Neural cell (in vitro differentiated cells): ENCODE results near the gene ASPA.

ENCODE experiments used
- EZH2 ChIP-seq: fragments of 200-600, 300-800 bp; shearing (Covaris generic), sonication (generic); IDR thresholded peaks from 2 replicates; pipeline ENCODE4 v1.6.1; 2014; ENCODE audit warnings: antibody characterized with exemption, low read length, borderline replicate concordance, mild to moderate bottlenecking; ENCODE audit not compliant: insufficient read depth, poor library complexity, severe bottlenecking
- MXI1 ChIP-seq: fragments of 450-650 bp; conservative IDR thresholded peaks from 2 replicates; pipeline ENCODE4 v1.6.1; 2014; ENCODE audit warnings: antibody characterized with exemption, mild to moderate bottlenecking; ENCODE audit not compliant: poor library complexity, severe bottlenecking
- POLR2AphosphoS5 ChIP-seq: IDR thresholded peaks from 2 replicates; pipeline ENCODE4 v1.6.1; 2012
- REST ChIP-seq: IDR thresholded peaks from 2 replicates; pipeline ENCODE4 v1.6.1; 2012; ENCODE audit warnings: borderline replicate concordance
- SMC3 ChIP-seq: fragments of 450-650 bp; conservative IDR thresholded peaks from 2 replicates; pipeline ENCODE4 v1.6.1; 2014; ENCODE audit warnings: antibody characterized with exemption, mild to moderate bottlenecking, moderate library complexity; ENCODE audit not compliant: poor library complexity
- TAF1 ChIP-seq: IDR thresholded peaks from 2 replicates; pipeline ENCODE4 v1.6.1; 2012; ENCODE audit warnings: low read depth
- TF ChIP-seq, protein P1 (sequence below): fragments of 450-650 bp; IDR thresholded peaks from 2 replicates; pipeline ENCODE4 v1.5.1; 2014; ENCODE audit warnings: antibody characterized with exemption, mild to moderate bottlenecking, moderate library complexity; ENCODE audit not compliant: poor library complexity, severe bottlenecking

DNA sequence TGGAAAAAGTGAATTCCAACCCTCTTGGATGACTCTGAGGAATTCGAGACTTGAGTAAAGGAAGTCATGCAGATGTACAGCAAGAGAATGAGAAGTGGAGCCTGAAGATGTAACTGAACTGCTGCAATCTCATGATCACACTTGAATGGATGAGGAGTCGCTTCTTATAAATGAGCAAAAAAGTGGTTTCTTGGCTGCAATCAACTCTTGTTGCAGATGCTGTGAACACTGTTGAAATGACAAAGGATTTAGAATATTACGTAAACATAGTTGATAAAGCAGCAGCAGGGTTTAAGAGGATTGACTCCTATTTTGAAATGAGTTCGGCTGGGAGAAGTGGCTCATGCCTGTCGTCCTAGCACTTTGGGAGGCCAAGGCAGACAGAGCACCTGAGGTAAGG is 25.5 kb downstream of the ASPA start:
- TF ChIP-seq, protein P1, sequence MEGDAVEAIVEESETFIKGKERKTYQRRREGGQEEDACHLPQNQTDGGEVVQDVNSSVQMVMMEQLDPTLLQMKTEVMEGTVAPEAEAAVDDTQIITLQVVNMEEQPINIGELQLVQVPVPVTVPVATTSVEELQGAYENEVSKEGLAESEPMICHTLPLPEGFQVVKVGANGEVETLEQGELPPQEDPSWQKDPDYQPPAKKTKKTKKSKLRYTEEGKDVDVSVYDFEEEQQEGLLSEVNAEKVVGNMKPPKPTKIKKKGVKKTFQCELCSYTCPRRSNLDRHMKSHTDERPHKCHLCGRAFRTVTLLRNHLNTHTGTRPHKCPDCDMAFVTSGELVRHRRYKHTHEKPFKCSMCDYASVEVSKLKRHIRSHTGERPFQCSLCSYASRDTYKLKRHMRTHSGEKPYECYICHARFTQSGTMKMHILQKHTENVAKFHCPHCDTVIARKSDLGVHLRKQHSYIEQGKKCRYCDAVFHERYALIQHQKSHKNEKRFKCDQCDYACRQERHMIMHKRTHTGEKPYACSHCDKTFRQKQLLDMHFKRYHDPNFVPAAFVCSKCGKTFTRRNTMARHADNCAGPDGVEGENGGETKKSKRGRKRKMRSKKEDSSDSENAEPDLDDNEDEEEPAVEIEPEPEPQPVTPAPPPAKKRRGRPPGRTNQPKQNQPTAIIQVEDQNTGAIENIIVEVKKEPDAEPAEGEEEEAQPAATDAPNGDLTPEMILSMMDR = no peak
- TF ChIP-seq REST = no peak
- TF ChIP-seq POLR2AphosphoS5 = no peak
- TF ChIP-seq SMC3 = no peak
- no peak for TF ChIP-seq EZH2
- TF ChIP-seq TAF1 = no peak
- no peak for TF ChIP-seq MXI1
